Activated naive CD8-positive, alpha-beta T cell (primary cell): Measurements from ENCODE around the gene FRRS1.

Experiments used
- H3K27ac Mint-ChIP-seq: one replicate; pipeline ENCODE4 v1.8.0; 2021; ENCODE audit warnings: mixed read lengths
- H3K27me3 Mint-ChIP-seq: one replicate; pipeline ENCODE4 v1.8.0; 2021; ENCODE audit warnings: mixed read lengths
- H3K36me3 Mint-ChIP-seq: one replicate; pipeline ENCODE4 v1.8.0; 2021; ENCODE audit warnings: mixed read lengths
- H3K4me1 Mint-ChIP-seq: one replicate; pipeline ENCODE4 v1.8.0; 2021; ENCODE audit warnings: low read depth, mixed read lengths
- H3K4me3 Mint-ChIP-seq: one replicate; pipeline ENCODE4 v1.8.0; 2021; ENCODE audit warnings: mild to moderate bottlenecking, mixed read lengths
- H3K9me3 Mint-ChIP-seq: one replicate; pipeline ENCODE4 v1.8.0; 2021; ENCODE audit warnings: low read depth, mixed read lengths

FRRS1 gene

DNA sequence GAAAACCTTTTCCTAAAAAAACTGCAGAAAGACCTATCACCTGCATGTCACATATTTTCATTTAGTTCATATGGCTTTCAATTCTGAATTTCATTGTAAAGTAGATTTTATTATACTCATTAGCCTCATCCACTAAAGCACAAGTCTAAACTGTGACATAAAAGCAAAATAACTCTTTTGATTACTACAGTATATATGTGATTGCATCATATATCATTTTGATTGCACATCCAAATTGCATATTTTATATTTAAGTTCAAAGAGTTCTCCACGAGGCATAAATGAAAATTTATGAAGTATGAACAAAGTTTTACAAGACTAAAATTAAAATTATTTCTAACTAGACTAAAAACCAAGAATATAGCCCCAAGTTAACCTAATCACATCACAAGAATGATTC lies 101.2 kb downstream of the FRRS1 start:
- Mint-ChIP-seq H3K27ac (no peak overlapping the region), H3K27me3 (peaks cover 11% of the 10 kb centered on the region), H3K36me3 (no peaks in the 10 kb centered on the region), H3K4me1 (no peaks in the 10 kb centered on the region), H3K9me3 (no peaks in the 10 kb centered on the region), H3K4me3 (no peak overlapping the region)

GRCh38 chr1:99663501-99663900 lies 102.9 kb downstream of the FRRS1 start:
- Mint-ChIP-seq H3K27me3 (peaks cover 12% of the 10 kb centered on the region), H3K4me1 (no peaks in the 10 kb centered on the region), H3K36me3 (no peaks in the 10 kb centered on the region), H3K27ac (no peak overlapping the region), H3K4me3 (no peak overlapping the region), H3K9me3 (no peaks in the 10 kb centered on the region)

DNA sequence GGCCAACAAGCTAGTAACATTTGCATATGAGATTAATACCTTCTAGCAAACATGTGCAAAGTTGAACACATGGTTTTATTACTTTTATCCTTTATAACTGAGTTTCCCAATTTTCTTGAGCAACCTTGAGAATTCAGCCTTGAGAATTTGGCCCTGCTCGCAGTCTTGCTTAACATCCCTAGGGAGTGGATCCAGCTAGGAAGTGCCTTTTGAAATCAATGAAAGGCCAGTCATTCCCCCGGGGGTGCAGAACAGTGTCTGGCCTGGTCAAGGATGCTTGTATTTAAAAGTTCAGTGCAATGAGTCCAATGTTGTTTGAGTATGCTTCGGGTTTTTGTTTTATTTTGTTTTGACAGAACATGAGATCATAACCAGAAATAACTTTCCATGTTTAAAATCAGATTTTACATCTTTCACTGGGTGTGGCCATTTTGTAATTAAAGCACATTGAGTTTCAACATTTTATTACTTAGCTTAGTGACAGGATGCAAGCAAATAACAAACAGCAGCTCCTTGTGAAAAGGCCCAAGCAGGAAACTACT lies 103.8 kb downstream of the FRRS1 start:
- Mint-ChIP-seq H3K9me3 (no peaks in the 10 kb centered on the region), H3K27me3 (peaks cover 8% of the 10 kb centered on the region), H3K27ac (no peak overlapping the region), H3K4me3 (no peak overlapping the region), H3K36me3 (no peaks in the 10 kb centered on the region), H3K4me1 (no peaks in the 10 kb centered on the region)

GRCh38 chr1:99661780-99662179 lies 104.7 kb downstream of the FRRS1 start:
- H3K4me3 Mint-ChIP-seq: no peak overlapping the region
- H3K4me1 Mint-ChIP-seq: no peaks in the 10 kb centered on the region
- H3K9me3 Mint-ChIP-seq: no peaks in the 10 kb centered on the region

DNA sequence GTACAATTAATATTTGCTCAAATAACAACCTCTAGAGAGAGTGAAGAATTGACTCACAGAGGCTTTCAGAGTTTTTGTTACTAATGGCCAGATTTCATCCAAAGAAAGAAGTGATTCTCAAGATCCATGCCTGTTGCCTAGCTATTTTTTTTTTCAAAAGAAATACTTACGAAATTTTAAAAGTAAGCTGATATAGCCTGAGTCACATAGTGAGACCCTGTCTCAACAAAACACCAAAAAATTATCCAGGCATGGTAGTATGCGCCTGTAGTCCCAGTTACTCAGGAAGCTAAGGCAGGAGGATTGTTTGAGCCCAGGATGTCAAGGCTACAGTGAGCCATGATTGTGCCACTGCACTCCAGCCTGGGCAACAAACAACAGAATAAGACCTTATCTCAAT lies 105.9 kb downstream of the FRRS1 start:
- H3K9me3 Mint-ChIP-seq: no peaks in the 10 kb centered on the region
- H3K36me3 Mint-ChIP-seq: no peaks in the 10 kb centered on the region

More at GRCh38 chr1:99661780-99662179, 104.7 kb downstream of the FRRS1 start:
- Mint-ChIP-seq H3K36me3 (no peaks in the 10 kb centered on the region), H3K27ac (no peak overlapping the region), H3K27me3 (peaks cover 4% of the 10 kb centered on the region)

GRCh38 chr1:99659755-99660210 lies 106.7 kb downstream of the FRRS1 start:
- no peak overlapping the region for H3K27ac Mint-ChIP-seq
- peaks cover 3% of the 10 kb centered on the region for H3K27me3 Mint-ChIP-seq
- no peaks in the 10 kb centered on the region for H3K36me3 Mint-ChIP-seq
- no peaks in the 10 kb centered on the region for H3K9me3 Mint-ChIP-seq
- H3K4me3 Mint-ChIP-seq: no peak overlapping the region
- no peaks in the 10 kb centered on the region for H3K4me1 Mint-ChIP-seq

More for the DNA sequence above, 105.9 kb downstream of the FRRS1 start:
- Mint-ChIP-seq H3K4me1 (no peaks in the 10 kb centered on the region), H3K4me3 (no peak overlapping the region), H3K27ac (no peak overlapping the region), H3K27me3 (peaks cover 4% of the 10 kb centered on the region)
